Natural killer cell treated with Interleukin-12 subunit alpha and Interleukin-12 subunit beta and Interleukin-15 and Interleukin-18, amount 100 ng/mL, for 72 hours (primary cell): ENCODE measurements around the gene PCSK5. TPM values are rescaled to one million over a fixed set of nuclear protein-coding genes. Genes with fewer than 3 reads are reported as not detected.
"Not testable (repeated sequence)": the region's sequence is repeated elsewhere in the genome, so short reads cannot be mapped to it uniquely, and the experiment has no call there.

Experiments used
- ATAC-seq, 2 donors: fragments of 150-1000 bp; cut with Tn5 transposase in 1 of 2; sonication (Bioruptor Pico), chemical (Tn5 transposase) in 1 of 2; 2 replicates each; pipeline ENCODE4 v1.10.0; 2021
- DNase-seq: peaks from one replicate; pipeline ENCODE4 v3.0.0; 2022; ENCODE audit warnings: low spot score
- H3K27ac Mint-ChIP-seq, 2 donors: 1 replicate in 1 of 2; 2 replicates in 1 of 2; pipeline ENCODE4 v1.8.0; 2022; ENCODE audit warnings: mixed read lengths in 2 of 2, mild to moderate bottlenecking in 1 of 2, moderate library complexity in 1 of 2
- H3K27me3 Mint-ChIP-seq, 2 donors: 1 replicate in 1 of 2; 2 replicates in 1 of 2; pipeline ENCODE4 v1.8.0; 2022; ENCODE audit warnings: mixed read lengths in 2 of 2
- H3K36me3 Mint-ChIP-seq: one replicate; pipeline ENCODE4 v1.8.0; 2022; ENCODE audit warnings: mixed read lengths
- H3K4me1 Mint-ChIP-seq, 2 donors: 1 replicate in 1 of 2; 2 replicates in 1 of 2; pipeline ENCODE4 v1.8.0; 2022; ENCODE audit warnings: low read depth in 2 of 2, mixed read lengths in 2 of 2, mild to moderate bottlenecking in 1 of 2
- H3K4me3 Mint-ChIP-seq: one replicate; pipeline ENCODE4 v1.8.0; 2022; ENCODE audit warnings: mixed read lengths
- H3K9me3 Mint-ChIP-seq: 2 replicates; pipeline ENCODE4 v1.8.0; 2022; ENCODE audit warnings: mixed read lengths
- total RNA-seq, 2 donors: library from RNA; stranded (reverse); gene quantifications; one replicate each; pipeline ENCODE4 v1.2.3, GENCODE V29; 2022

Gene PCSK5
- total RNA-seq, 2 donors from 2014 or later = 1.7 to 9.9 TPM

DNA sequence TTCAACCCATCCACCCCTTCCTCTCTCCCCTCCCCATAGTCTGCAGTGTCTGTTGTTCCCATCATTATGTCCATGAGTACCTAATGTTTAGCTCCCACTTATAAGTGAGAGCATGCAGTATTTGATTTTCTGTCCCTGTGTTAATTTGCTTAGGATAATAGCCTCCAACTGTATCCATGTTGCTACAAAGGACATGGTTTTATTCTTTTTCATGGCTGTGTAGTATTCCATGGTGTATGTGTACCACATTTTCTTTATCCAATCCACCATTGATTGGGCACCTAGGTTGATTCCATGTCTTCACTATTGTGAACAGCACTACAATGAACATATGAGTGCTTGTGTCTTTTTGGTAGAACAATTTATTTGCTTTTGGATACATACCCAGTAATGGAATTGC is 187.1 kb downstream of the PCSK5 start:
- Mint-ChIP-seq H3K4me3 (no peak overlapping the region), H3K36me3 (peaks cover 9% of the 10 kb centered on the region), H3K27me3 (no peaks in the 10 kb centered on the region), H3K9me3 (peaks cover 4% of the 10 kb centered on the region), H3K27ac (no peak overlapping the region), H3K4me1 (no peaks in the 10 kb centered on the region)
- ATAC-seq = no peak
- DNase-seq = no peak

DNA sequence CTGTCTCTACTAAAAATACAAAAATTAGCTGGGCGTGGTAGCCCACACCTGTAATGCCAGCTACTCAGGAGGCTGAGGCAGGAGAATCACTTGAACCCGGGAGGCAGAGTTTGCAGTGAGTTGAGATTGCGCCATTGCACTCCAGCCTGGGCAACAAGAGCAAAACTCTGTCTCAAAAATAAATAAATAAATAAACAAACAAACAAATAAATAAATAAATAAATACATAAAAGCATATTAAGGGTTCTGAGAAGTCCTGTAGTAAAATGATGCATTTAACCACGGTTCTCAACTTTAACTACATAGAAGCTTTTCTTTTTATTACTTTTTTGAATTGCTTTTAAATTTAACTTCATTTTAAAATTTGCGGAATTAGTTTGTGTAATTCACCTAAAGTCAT is 190.8 kb downstream of the PCSK5 start:
- not testable (repeated sequence) for H3K27me3 Mint-ChIP-seq, H3K36me3 Mint-ChIP-seq, H3K4me1 Mint-ChIP-seq, DNase-seq, H3K27ac Mint-ChIP-seq, H3K4me3 Mint-ChIP-seq, ATAC-seq, H3K9me3 Mint-ChIP-seq

DNA sequence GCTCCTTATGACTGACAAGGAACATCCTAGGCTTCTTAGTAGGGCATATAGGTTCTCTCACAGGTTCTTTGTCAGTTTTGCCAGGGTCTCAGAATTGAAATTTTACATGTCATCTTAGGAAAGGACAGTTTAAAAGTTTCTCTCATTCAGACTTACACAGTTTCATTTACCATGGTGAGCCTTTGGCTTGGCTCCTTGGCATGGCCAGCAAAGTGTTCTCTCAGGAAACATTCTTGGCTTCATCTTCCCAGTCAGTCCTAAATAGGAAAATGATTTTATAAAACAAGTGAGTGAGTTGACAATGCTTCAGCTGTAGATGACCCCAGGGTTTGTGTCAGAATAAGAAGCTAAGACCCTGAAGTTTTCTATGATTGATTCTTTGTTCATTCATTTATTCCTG is 191.6 kb downstream of the PCSK5 start:
- no peaks in the 10 kb centered on the region for H3K4me1 Mint-ChIP-seq

DNA sequence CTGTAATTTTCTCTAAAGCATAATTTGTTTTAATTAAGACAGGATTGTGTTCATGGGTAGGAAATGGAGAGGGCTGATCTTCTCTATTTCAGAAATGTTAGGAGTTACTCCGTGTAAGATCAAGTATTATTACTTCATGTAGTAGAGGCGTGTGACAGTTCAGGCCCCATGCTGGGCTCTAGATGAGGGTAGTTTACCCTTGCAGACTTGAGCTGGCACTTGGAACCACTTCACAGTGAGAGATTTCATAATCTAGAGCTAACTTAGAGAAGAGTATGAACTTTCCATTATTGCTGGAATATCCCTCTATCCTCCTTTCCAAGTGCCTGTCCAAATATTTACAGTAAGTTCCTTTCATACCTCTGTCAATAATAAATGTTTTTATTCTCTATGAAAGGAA is 195.1 kb downstream of the PCSK5 start:
- Mint-ChIP-seq H3K4me1 (no peaks in the 10 kb centered on the region), H3K36me3 (no peaks in the 10 kb centered on the region), H3K4me3 (no peak overlapping the region), H3K27me3 (no peaks in the 10 kb centered on the region), H3K9me3 (no peaks in the 10 kb centered on the region), H3K27ac (no peak overlapping the region)
- no peak for ATAC-seq
- DNase-seq = no peak

More for the DNA sequence above, 191.6 kb downstream of the PCSK5 start:
- ATAC-seq (no peak), DNase-seq (no peak)
- Mint-ChIP-seq H3K9me3 (peaks cover 4% of the 10 kb centered on the region), H3K27ac (no peak overlapping the region), H3K36me3 (peaks cover 9% of the 10 kb centered on the region), H3K4me3 (no peak overlapping the region), H3K27me3 (no peaks in the 10 kb centered on the region)

DNA sequence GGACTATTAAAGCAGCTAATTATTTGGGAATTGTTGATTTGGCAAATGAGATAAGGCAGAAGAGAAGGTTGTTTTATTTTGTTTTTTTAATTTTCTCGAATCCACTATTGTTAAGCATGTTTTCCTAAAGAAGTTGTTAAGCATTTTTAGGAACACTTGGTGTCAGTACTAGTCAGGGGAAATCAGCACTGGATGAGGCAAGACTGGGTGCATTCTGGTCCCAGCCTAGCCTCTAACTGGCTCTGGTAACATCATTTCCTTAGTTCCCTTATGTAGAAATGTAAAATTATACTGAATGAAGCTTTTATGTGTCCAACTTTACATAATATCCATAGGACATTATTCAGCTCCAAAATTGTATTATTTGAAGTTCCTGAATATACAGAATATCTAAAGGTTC is 196.1 kb downstream of the PCSK5 start:
- no peak for ATAC-seq
- Mint-ChIP-seq H3K4me3 (no peak overlapping the region), H3K27ac (no peak overlapping the region), H3K36me3 (no peaks in the 10 kb centered on the region), H3K4me1 (no peaks in the 10 kb centered on the region), H3K9me3 (no peaks in the 10 kb centered on the region), H3K27me3 (no peaks in the 10 kb centered on the region)
- no peak for DNase-seq

DNA sequence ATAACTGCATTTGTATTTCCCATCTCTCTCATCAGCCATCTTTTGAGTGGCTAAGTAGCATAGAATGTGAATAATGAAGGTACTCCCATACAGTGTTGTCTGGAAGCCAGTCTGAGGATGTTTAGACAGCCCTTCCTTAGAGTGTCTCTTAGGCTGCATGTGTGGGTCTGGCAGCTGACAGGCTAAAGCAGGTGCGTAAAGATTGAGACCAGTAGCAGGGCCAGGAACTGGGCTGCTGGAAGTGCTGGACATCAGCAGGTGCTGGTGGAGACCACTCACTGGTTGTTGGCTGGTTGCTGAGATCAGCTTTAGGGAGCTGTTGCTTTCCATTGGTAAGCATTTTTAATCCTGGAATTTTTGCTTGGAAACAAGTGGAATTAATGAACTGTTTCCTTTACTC is 197.5 kb downstream of the PCSK5 start:
- Mint-ChIP-seq H3K4me1 (no peaks in the 10 kb centered on the region), H3K27me3 (no peaks in the 10 kb centered on the region), H3K4me3 (no peak overlapping the region), H3K36me3 (no peaks in the 10 kb centered on the region), H3K27ac (no peak overlapping the region), H3K9me3 (no peaks in the 10 kb centered on the region)
- ATAC-seq = no peak
- DNase-seq = no peak

DNA sequence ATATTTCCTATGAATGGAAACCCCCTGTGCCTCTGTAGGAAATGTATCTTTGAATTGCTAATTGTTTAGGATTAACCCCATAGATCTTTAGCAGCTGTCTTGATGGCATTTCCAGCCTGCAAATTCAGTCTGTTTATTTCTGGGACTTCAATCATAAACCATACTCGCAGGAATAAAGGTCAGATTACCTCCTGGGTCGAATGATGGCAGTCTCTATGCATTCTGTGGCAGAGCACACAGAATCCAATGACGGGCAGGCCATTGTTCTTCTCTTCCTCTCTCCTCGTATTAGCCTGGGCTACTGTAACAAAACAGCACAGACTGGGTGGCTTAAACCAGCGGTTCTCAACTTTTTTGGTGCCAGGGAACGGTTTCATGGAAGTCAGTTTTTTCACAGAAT is 199.9 kb downstream of the PCSK5 start:
- H3K36me3 Mint-ChIP-seq = no peaks in the 10 kb centered on the region
- no peaks in the 10 kb centered on the region for H3K4me1 Mint-ChIP-seq
- no peaks in the 10 kb centered on the region for H3K27me3 Mint-ChIP-seq
- no peak overlapping the region for H3K4me3 Mint-ChIP-seq
- no peak for ATAC-seq
- no peaks in the 10 kb centered on the region for H3K9me3 Mint-ChIP-seq
- no peak for DNase-seq
- H3K27ac Mint-ChIP-seq = no peak overlapping the region

DNA sequence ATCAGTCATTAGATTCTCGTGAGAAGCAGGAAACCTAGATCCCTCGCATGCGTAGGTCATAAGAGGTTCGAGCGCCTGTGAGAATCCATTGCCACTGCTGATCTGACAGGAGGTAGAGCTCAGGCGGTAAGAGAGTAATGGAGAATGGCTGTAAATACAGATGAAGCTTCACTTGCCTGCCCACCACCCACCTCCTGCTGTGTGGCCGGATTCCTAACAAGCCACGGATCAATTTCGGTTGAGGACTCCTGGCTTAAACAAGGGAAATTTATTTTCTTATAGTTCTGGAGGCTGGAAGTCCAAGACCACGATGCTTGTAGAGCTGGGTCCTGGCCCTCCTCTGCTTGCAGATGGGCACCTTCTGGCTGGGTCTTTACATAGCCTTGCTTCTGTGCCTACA is 200.4 kb downstream of the PCSK5 start:
- Mint-ChIP-seq H3K4me3 (no peak overlapping the region), H3K36me3 (no peaks in the 10 kb centered on the region), H3K4me1 (no peaks in the 10 kb centered on the region), H3K27me3 (no peaks in the 10 kb centered on the region), H3K9me3 (no peaks in the 10 kb centered on the region), H3K27ac (no peak overlapping the region)
- DNase-seq (no peak), ATAC-seq (no peak)

DNA sequence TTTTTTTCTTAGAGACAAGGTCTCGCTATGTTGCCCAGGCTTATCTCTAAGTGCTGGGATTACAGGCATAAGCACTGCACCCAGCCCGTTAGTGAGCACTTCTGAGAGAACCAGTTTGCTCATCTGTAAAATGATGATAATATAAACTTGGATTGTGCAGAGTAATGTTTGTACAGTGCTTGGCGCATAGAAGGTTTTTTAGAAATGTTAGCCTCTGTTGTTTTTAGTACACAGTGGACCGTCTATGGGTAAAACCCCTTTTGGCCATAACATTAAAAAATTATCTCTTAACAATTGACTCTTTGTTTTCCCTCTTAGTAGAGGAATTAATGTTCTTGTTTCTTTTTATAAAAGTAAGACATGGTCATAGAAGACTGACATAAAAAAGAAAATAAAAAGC is 202.1 kb downstream of the PCSK5 start:
- H3K9me3 Mint-ChIP-seq = no peaks in the 10 kb centered on the region
- DNase-seq (no peak), ATAC-seq (no peak)
- no peaks in the 10 kb centered on the region for H3K27me3 Mint-ChIP-seq
- no peaks in the 10 kb centered on the region for H3K4me1 Mint-ChIP-seq
- H3K4me3 Mint-ChIP-seq = no peak overlapping the region
- H3K27ac Mint-ChIP-seq = no peak overlapping the region
- H3K36me3 Mint-ChIP-seq = no peaks in the 10 kb centered on the region

DNA sequence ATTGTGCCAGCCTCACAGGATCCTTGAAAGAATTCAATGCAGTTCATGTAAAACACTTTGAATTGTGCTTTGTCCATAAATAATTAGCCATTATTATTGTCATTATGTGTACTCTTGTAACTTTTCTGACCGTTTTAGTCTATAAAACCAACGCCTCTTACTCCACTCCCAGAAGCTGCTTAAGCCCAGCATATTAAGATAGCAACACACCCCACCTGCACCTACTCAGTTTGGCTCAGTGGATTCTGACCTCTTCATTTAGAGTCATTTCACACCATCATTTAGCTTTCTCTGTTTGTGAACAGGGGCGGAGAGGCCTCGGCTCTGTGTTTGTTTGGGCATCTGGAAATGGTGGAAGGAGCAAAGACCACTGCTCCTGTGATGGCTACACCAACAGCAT is 205.1 kb downstream of the PCSK5 start:
- DNase-seq (no peak), ATAC-seq (no peak)
- H3K27ac Mint-ChIP-seq = no peak overlapping the region
- H3K36me3 Mint-ChIP-seq = no peaks in the 10 kb centered on the region
- H3K4me1 Mint-ChIP-seq = peaks cover 0 to under 1% of the 10 kb centered on the region in 2 donors
- H3K27me3 Mint-ChIP-seq = peaks cover 0 to 3% of the 10 kb centered on the region in 2 donors
- H3K4me3 Mint-ChIP-seq = no peak overlapping the region
- H3K9me3 Mint-ChIP-seq = no peaks in the 10 kb centered on the region

DNA sequence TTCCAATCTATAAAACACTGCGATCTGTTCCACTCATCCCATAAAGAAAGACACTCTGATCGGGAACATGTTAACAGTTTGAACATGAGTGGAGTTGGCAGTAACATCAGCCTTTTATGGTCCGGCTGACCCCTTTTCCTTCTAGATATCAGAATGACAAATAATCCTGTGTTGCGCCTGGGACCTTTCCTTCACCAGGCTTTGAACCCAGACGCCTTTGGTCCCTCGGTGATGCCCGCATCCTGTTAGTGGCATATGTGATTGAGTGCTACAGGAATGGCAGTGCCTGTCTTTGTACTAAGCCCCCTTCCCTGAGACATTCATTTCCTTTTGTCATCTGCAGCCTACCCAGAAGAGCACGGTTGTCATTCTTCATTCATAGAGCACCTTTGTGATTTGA is 209.0 kb downstream of the PCSK5 start:
- DNase-seq (no peak), ATAC-seq (no peak)
- Mint-ChIP-seq H3K27ac (no peak overlapping the region), H3K9me3 (no peaks in the 10 kb centered on the region), H3K4me1 (peaks cover 0 to 16% of the 10 kb centered on the region in 2 donors), H3K4me3 (no peak overlapping the region), H3K36me3 (peaks cover 6% of the 10 kb centered on the region), H3K27me3 (peaks cover 0 to 3% of the 10 kb centered on the region in 2 donors)

DNA sequence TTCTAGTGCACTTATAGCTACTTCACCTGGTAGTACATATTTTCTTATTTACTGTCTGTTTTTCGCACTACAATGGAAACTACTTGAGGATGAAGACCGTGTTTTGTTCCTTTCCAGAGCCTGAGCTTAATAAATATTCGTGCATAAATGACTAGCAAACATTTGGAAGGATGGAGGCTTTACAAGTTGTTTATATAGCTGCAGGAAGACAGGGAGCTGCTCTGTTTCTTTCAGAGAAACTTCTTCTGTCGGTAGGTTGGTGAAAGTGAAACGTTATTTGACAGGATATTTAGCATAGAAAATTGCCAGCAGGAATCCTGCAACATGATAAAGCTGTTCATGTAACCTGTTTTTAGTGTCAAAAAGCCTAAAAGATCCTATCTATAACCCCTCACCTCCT is 210.6 kb downstream of the PCSK5 start:
- DNase-seq (no peak), ATAC-seq (no peak)
- Mint-ChIP-seq H3K36me3 (peaks cover 6% of the 10 kb centered on the region), H3K27ac (peak overlapping the region in 1 of 2 donors; percentile 11), H3K4me3 (no peak overlapping the region), H3K4me1 (peaks cover 0 to 16% of the 10 kb centered on the region in 2 donors), H3K9me3 (no peaks in the 10 kb centered on the region), H3K27me3 (peaks cover 0 to 3% of the 10 kb centered on the region in 2 donors)

DNA sequence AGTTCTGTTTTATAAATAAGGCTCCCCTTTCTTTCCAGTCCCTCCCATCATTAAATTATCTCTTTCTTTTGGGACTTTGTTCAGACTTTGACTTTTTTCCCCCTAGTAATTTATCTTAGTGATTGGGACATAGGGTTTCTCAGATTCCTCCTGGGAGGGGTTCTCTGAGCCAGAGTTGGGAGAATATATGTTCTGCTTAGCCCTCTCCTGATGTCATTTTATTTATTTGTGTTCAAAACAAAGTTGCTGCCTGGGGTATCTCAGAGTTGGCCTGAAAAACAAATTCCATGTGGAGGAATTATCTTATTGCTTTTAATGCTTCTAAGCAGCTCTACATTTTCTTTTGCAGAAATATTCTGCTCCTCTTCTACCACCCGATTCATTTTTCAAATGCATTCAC is 211.0 kb downstream of the PCSK5 start:
- Mint-ChIP-seq H3K4me1 (peaks cover 0 to 16% of the 10 kb centered on the region in 2 donors), H3K27ac (no peak overlapping the region), H3K9me3 (no peaks in the 10 kb centered on the region), H3K27me3 (peaks cover 0 to 3% of the 10 kb centered on the region in 2 donors), H3K4me3 (no peak overlapping the region), H3K36me3 (peaks cover 6% of the 10 kb centered on the region)
- no peak for DNase-seq
- no peak for ATAC-seq

DNA sequence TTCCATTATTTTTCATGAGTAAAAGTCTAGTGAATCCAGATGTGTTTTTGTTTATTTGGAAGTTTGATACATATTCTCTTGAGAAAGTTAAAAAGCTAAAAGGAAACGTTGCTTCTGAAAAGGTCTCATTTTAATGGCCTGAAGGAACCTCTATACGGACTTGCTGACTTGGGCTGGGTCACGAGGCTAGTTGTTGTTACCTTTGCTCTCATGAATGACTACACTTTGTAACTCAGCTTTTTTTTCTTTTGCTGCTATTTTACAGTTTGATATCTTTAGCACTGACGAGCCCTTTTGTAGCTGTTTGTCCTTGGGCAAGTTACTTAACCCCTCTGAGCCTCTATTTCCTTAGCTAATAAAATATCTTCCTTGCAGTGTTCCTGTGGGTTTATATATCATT is 211.5 kb downstream of the PCSK5 start:
- Mint-ChIP-seq H3K27me3 (peaks cover 0 to 3% of the 10 kb centered on the region in 2 donors), H3K9me3 (no peaks in the 10 kb centered on the region), H3K4me3 (no peak overlapping the region), H3K36me3 (peaks cover 6% of the 10 kb centered on the region), H3K27ac (no peak overlapping the region), H3K4me1 (peaks cover 0 to 16% of the 10 kb centered on the region in 2 donors)
- no peak for DNase-seq
- ATAC-seq = no peak

DNA sequence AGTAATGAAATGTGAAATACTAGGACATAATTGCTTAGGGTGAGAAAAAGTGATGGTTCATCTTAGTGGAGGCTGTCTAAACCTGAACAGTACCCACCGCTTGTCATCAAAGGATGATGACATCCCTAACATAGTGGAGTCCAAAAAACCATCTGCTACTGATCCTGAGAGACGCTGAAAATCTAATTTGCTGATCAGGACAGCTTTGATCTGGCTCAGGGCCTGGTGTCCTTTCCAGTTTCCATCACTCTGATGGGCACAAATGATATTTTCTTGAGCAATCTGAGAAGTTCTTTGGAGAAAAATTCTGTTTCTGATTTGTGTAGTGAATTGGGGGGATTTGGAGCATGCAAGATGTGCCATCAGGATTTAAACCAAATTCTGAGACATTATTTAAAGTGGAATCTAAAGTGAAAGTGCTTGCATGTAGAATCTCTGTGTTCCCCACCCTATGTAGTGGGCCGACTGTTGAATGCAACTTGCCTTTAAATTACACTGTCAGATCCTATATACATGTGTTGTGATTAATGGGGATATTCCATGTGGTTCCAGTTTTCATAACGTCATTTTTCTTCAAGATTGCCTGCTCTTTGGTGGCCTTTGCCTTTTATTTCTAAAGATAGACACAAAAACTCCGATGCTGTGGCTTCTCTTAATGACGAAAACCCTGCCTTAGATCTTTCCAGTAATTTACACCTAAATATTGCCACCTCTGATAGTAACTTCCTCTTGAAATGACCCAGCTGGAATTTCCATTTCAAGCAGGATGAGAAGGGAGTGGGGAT is 213.2 kb downstream of the PCSK5 start:
- Mint-ChIP-seq H3K4me3 (no peak overlapping the region), H3K9me3 (no peaks in the 10 kb centered on the region), H3K4me1 (peaks cover 0 to 21% of the 10 kb centered on the region in 2 donors), H3K27ac (peak overlapping the region in 1 of 2 donors; percentile 32), H3K36me3 (peaks cover 6% of the 10 kb centered on the region), H3K27me3 (peaks cover 0 to 3% of the 10 kb centered on the region in 2 donors)
- DNase-seq (no peak), ATAC-seq (no peak)
